ENCODE measurements around the gene TAMM41.
A peak's percentile ranks its signal among the peaks of the same experiment; 100 is the strongest.

The TAMM41 gene

DNA sequence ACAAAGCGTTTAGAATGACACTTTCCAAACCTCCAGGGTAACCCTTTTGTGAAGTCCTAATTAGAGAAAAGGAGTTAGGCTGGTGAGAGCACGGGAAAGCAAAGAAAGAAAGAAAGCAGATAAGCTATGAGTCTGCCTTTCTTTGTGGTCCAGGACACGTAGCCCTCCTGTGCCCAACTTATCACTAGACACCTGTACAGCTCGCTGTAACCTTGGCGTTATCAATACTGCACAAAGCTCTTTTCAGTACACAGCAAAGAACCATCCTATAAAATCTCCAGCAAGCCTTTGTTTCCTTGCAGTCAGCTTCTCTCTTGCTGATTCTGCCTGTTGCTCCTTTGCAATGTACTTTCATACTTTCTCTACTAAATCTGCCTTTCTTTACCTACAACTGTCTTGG lies 6.8 kb upstream of the TAMM41 start:
- Histone ChIP-seq H3K27ac (ENCODE audit: extremely low read depth, low read depth, low read length) (no peak overlapping the region), H3K9me3 (ENCODE audit: control insufficient read depth, insufficient read depth, low read depth, low read length) (no peaks in the 10 kb centered on the region), H3K4me3 (ENCODE audit: low read depth, low read length) (no peak overlapping the region), H3K4me1 (ENCODE audit: control insufficient read depth, insufficient read depth, low read length) (no peaks in the 10 kb centered on the region), H3K36me3 (ENCODE audit: control insufficient read depth in 2 of 2, insufficient read depth in 1 of 2, low read length in 2 of 2) (no peaks in the 10 kb centered on the region)
- no peak for TF ChIP-seq ZNF133 (tag by site-specific recombination; IDR thresholded peaks at IDR 0.05)
- TF ChIP-seq ZNF324 (tag by site-specific recombination; IDR thresholded peaks at IDR 0.05): no peak
- no peak for TF ChIP-seq ZBTB44 (tag by site-specific recombination; IDR thresholded peaks at IDR 0.05)
- peak; percentile 40 for TF ChIP-seq SCRT2 (tag by site-specific recombination; IDR thresholded peaks at IDR 0.05)
- ChIA-PET POLR2A (interaction anchor here (0.6 kb wide), 1 partner anchor 144 kb away, joined by 3 read pairs; no protein-coding TSS in a partner anchor), CTCF (interaction anchor here (1.5 kb wide), 1 partner anchor 626 kb away, joined by 4 read pairs; no protein-coding TSS in a partner anchor)

DNA sequence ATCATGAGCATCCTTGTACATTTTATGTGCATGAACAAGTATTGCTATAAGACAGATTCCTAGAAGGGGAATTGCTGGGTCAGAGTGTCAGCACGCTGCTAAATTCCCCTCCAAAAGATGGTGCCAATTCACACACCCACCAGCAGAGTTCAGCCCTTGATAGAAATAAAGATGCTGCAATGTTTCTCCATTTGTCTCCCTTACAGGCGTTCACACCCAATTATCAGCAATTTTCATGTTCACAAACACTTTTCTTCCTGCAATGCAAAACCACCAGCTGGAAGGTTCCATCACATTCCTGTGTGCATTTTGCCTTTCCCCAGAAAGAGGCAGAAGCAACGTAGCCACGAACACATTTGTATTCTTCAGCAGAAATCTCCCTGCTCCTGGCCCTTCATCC lies 3.3 kb upstream of the TAMM41 start:
- Histone ChIP-seq H3K4me3 (ENCODE audit: low read depth, low read length) (no peak overlapping the region), H3K36me3 (ENCODE audit: control insufficient read depth in 2 of 2, insufficient read depth in 1 of 2, low read length in 2 of 2) (no peaks in the 10 kb centered on the region), H3K27ac (ENCODE audit: extremely low read depth, low read depth, low read length) (no peak overlapping the region), H3K9me3 (ENCODE audit: control insufficient read depth, insufficient read depth, low read depth, low read length) (no peaks in the 10 kb centered on the region), H3K4me1 (ENCODE audit: control insufficient read depth, insufficient read depth, low read length) (0 out of 2 replicates have a peak, but pooled peaks cover 4% of the 10 kb centered on the region)
- ChIA-PET CTCF (no interaction called here), POLR2A (no interaction called here)
- TF ChIP-seq, protein P1, sequence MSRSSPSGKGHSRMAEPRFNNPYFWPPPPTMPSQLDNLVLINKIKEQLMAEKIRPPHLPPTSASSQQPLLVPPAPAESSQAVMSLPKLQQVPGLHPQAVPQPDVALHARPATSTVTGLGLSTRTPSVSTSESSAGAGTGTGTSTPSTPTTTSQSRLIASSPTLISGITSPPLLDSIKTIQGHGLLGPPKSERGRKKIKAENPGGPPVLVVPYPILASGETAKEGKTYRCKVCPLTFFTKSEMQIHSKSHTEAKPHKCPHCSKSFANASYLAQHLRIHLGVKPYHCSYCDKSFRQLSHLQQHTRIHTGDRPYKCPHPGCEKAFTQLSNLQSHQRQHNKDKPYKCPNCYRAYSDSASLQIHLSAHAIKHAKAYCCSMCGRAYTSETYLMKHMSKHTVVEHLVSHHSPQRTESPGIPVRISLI (tag by site-specific recombination; IDR thresholded peaks at IDR 0.05): no peak
- TF ChIP-seq ZNF558 (tag by site-specific recombination; IDR thresholded peaks at IDR 0.05) (no peak), ZNF501 (tag by site-specific recombination; IDR thresholded peaks at IDR 0.05) (no peak), ZNF645 (tag by site-specific recombination; IDR thresholded peaks at IDR 0.05) (no peak), ZNF112 (tag by site-specific recombination; IDR thresholded peaks at IDR 0.05) (no peak), ZNF623 (tag by site-specific recombination; IDR thresholded peaks at IDR 0.05) (no peak), KLF16 (tag by site-specific recombination; IDR thresholded peaks at IDR 0.05) (no peak), ZNF561 (tag by site-specific recombination; IDR thresholded peaks at IDR 0.05; ENCODE audit: borderline replicate concordance) (no peak), ZNF549 (tag by site-specific recombination; IDR thresholded peaks at IDR 0.05) (no peak), ZNF701 (tag by site-specific recombination; IDR thresholded peaks at IDR 0.05) (no peak), ZNF514 (tag by site-specific recombination; IDR thresholded peaks at IDR 0.05) (no peak), ZNF596 (tag by site-specific recombination; IDR thresholded peaks at IDR 0.05) (no peak), ZNF555 (tag by site-specific recombination; conservative IDR thresholded peaks at IDR 0.05) (no peak), SCRT1 (tag by site-specific recombination; IDR thresholded peaks at IDR 0.05; ENCODE audit: borderline replicate concordance) (no peak), ZNF26 (tag by site-specific recombination; IDR thresholded peaks at IDR 0.05) (no peak), ZNF707 (tag by site-specific recombination; IDR thresholded peaks at IDR 0.05) (no peak), ZFP3 (tag by site-specific recombination; IDR thresholded peaks at IDR 0.05; ENCODE audit: low read depth) (no peak), ZNF37A (tag by site-specific recombination; IDR thresholded peaks at IDR 0.05) (no peak)
- TF ChIP-seq, protein P2, sequence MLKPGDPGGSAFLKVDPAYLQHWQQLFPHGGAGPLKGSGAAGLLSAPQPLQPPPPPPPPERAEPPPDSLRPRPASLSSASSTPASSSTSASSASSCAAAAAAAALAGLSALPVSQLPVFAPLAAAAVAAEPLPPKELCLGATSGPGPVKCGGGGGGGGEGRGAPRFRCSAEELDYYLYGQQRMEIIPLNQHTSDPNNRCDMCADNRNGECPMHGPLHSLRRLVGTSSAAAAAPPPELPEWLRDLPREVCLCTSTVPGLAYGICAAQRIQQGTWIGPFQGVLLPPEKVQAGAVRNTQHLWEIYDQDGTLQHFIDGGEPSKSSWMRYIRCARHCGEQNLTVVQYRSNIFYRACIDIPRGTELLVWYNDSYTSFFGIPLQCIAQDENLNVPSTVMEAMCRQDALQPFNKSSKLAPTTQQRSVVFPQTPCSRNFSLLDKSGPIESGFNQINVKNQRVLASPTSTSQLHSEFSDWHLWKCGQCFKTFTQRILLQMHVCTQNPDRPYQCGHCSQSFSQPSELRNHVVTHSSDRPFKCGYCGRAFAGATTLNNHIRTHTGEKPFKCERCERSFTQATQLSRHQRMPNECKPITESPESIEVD (tag by site-specific recombination; IDR thresholded peaks at IDR 0.05): no peak

All from HEK293 (cell line).